ENCODE measurements around the gene CISTR.

Gene CISTR

DNA sequence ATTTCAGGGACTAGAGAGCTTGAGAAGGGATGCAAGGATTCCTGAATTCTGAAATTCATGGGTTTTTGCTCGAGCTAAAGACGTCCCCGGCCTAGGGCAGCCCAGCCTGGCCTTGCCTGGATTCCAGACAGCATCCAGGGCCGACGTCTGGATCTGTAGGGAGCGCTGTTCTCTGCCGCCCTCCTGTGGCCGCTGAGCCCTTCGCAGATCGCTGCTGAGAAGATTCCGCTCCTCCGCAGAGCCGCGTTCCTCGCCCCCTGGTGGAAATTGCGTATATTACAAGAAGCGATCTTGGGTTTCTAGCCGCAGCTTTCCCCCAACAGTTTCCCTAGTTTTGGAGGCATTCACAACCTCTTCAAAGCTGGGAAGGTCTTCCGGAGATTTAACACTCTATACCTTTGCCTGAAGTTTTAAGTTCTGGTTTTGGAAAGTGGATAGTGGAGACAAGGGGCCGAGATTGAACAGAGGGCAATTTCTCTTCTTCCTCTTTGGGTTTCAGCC, 5.1 kb downstream of the CISTR start:
- ATAC-seq (replicated peaks) (peak; percentile 82), DNase-seq (peak; percentile 85 to 87 (median 86))
- H3K4me3 Mint-ChIP-seq, result peak overlapping the region; percentile 46 to 49
- no peak overlapping the region for H3K27ac Mint-ChIP-seq
- no peaks in the 10 kb centered on the region for H3K9me3 Mint-ChIP-seq
- peaks cover 6% of the 10 kb centered on the region for H3K36me3 Mint-ChIP-seq (ENCODE audit: insufficient read depth)
- peaks cover 0 to 44% of the 10 kb centered on the region in 2 donors for H3K27me3 Mint-ChIP-seq
- H3K4me1 Mint-ChIP-seq (ENCODE audit: low read depth in 2 of 2), result peaks cover 9 to 18% of the 10 kb centered on the region in 2 donors

- DNase-seq, result no peak
- no peak for ATAC-seq (replicated peaks)
- Mint-ChIP-seq H3K4me3 (no peak overlapping the region), H3K9me3 (no peaks in the 10 kb centered on the region), H3K36me3 (ENCODE audit: insufficient read depth) (peaks cover 6% of the 10 kb centered on the region), H3K4me1 (ENCODE audit: low read depth in 2 of 2) (peaks cover 4 to 18% of the 10 kb centered on the region in 2 donors), H3K27ac (no peak overlapping the region), H3K27me3 (peaks cover 0 to 44% of the 10 kb centered on the region in 2 donors)
Measured at GRCh38 chr12:53744751-53745150, 7.0 kb downstream of the CISTR start.

GRCh38 chr12:53744130-53744441, 7.7 kb downstream of the CISTR start:
- H3K27me3 Mint-ChIP-seq, result peaks cover 6 to 50% of the 10 kb centered on the region in 2 donors
- H3K4me3 Mint-ChIP-seq, result no peak overlapping the region
- H3K36me3 Mint-ChIP-seq (ENCODE audit: insufficient read depth), result peaks cover 6% of the 10 kb centered on the region
- no peak overlapping the region for H3K27ac Mint-ChIP-seq
- no peak for ATAC-seq (replicated peaks)
- peaks cover 11 to 24% of the 10 kb centered on the region in 2 donors for H3K4me1 Mint-ChIP-seq (ENCODE audit: low read depth in 2 of 2)
- H3K9me3 Mint-ChIP-seq, result no peaks in the 10 kb centered on the region
- no peak for DNase-seq

GRCh38 chr12:53743266-53744129, 8.3 kb downstream of the CISTR start:
- peaks cover 6% of the 10 kb centered on the region for H3K36me3 Mint-ChIP-seq (ENCODE audit: insufficient read depth)
- peak overlapping the region; percentile 50 to 61 for H3K4me3 Mint-ChIP-seq

GRCh38 chr12:53740130-53740491, 11.7 kb downstream of the CISTR start:
- DNase-seq (no peak), ATAC-seq (replicated peaks) (no peak)
- Mint-ChIP-seq H3K27me3 (peaks cover 46 to 69% of the 10 kb centered on the region in 2 donors), H3K9me3 (no peaks in the 10 kb centered on the region), H3K4me3 (no peak overlapping the region), H3K36me3 (ENCODE audit: insufficient read depth) (peaks cover 2% of the 10 kb centered on the region), H3K4me1 (ENCODE audit: low read depth in 2 of 2) (peaks cover 12 to 22% of the 10 kb centered on the region in 2 donors), H3K27ac (no peak overlapping the region)

More at GRCh38 chr12:53743266-53744129, 8.3 kb downstream of the CISTR start:
- DNase-seq (peak; percentile 60 to 68 (median 64)), ATAC-seq (replicated peaks) (peak; percentile 60)
- Mint-ChIP-seq H3K4me1 (ENCODE audit: low read depth in 2 of 2) (peaks cover 16 to 29% of the 10 kb centered on the region in 2 donors), H3K9me3 (no peaks in the 10 kb centered on the region), H3K27ac (no peak overlapping the region), H3K27me3 (peaks cover 12 to 56% of the 10 kb centered on the region in 2 donors)

GRCh38 chr12:53739214-53740129, 12.3 kb downstream of the CISTR start:
- Mint-ChIP-seq H3K9me3 (no peaks in the 10 kb centered on the region), H3K36me3 (ENCODE audit: insufficient read depth) (no peaks in the 10 kb centered on the region), H3K27ac (no peak overlapping the region), H3K4me3 (peak overlapping the region; percentile 62 to 75), H3K27me3 (peaks cover 52 to 69% of the 10 kb centered on the region in 2 donors), H3K4me1 (ENCODE audit: low read depth in 2 of 2) (peaks cover 12 to 22% of the 10 kb centered on the region in 2 donors)
- DNase-seq (no peak), ATAC-seq (replicated peaks) (no peak)

- Mint-ChIP-seq H3K4me1 (ENCODE audit: low read depth in 2 of 2) (peaks cover 12 to 22% of the 10 kb centered on the region in 2 donors), H3K27ac (no peak overlapping the region), H3K36me3 (ENCODE audit: insufficient read depth) (no peaks in the 10 kb centered on the region), H3K9me3 (no peaks in the 10 kb centered on the region), H3K27me3 (peaks cover 60% of the 10 kb centered on the region in 2 donors), H3K4me3 (peak overlapping the region; percentile 62 to 75)
- DNase-seq, result peak in 1 of 3 experiments; percentile 37
- ATAC-seq (replicated peaks), result peak; percentile 70
Measured at GRCh38 chr12:53738406-53739213, 13.2 kb downstream of the CISTR start.

DNA sequence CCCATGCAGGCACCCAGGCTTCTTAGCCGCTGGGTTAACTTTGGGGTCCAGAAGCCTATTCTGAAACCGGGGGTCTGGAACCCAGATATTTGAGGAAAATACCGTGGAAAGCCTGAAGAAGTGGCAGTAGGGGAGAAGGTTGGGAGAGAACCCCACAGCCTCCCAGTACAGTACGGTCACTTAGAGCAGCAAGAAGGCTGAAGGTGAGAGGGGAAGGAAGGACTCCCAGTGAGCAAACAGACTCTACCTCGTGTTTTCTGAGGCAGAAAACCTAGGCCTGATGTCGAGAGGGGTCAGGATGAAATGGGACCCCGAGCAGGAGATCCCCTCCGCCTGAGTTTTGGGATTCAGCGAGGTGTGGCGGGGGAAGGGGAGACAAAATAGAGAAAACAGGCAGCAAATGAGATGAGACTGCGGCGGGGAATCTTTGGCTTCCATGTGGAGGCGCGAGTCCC, 13.8 kb downstream of the CISTR start:
- DNase-seq (no peak), ATAC-seq (replicated peaks) (no peak)
- peaks cover 12 to 16% of the 10 kb centered on the region in 2 donors for H3K4me1 Mint-ChIP-seq (ENCODE audit: low read depth in 2 of 2)
- no peaks in the 10 kb centered on the region for H3K9me3 Mint-ChIP-seq
- H3K36me3 Mint-ChIP-seq (ENCODE audit: insufficient read depth), result no peaks in the 10 kb centered on the region
- no peak overlapping the region for H3K27ac Mint-ChIP-seq
- peak overlapping the region; percentile 62 to 75 for H3K4me3 Mint-ChIP-seq
- peaks cover 54 to 66% of the 10 kb centered on the region in 2 donors for H3K27me3 Mint-ChIP-seq

DNA sequence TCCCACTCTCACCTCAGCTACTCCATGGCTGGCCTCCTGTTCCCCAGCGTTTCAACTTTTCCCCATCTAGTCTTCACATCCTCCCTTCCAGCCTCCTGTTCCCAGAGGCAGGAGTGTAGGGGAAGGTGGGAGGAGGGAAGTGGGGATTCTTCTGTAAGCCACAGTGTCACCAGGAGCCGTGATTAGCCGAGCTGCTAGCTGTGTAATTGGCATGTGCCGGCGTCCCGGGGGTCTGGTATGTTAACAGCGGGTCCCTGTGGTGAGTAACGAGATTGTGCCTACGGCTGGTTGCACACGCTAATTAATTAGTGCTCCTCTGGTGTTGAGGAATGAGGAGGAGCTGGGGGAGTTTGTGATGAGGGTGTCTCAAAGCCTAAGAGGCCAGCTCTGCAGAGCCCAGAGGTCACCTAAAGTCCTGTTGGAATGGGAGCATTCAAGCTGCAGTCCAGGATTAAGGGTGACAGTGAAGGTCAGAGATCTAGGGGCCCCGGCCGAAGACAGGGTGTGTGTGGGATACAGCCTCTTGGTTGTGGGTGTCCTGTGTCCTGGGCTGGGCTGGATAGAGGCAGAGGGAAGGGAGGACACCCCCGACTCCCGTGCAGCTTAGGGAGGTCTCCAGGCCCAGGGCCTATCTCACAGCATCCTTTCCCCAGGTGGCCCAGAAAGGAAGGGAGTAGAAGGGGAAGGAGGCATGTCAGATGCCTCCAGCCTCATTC, 14.5 kb downstream of the CISTR start:
- H3K27ac Mint-ChIP-seq, result no peak overlapping the region
- ATAC-seq (replicated peaks) (no peak), DNase-seq (no peak)
- no peaks in the 10 kb centered on the region for H3K36me3 Mint-ChIP-seq (ENCODE audit: insufficient read depth)
- H3K4me1 Mint-ChIP-seq (ENCODE audit: low read depth in 2 of 2), result peaks cover 12 to 15% of the 10 kb centered on the region in 2 donors
- peaks cover 46 to 70% of the 10 kb centered on the region in 2 donors for H3K27me3 Mint-ChIP-seq
- H3K4me3 Mint-ChIP-seq, result peak overlapping the region in 1 of 2 donors; percentile 8
- no peaks in the 10 kb centered on the region for H3K9me3 Mint-ChIP-seq

DNA sequence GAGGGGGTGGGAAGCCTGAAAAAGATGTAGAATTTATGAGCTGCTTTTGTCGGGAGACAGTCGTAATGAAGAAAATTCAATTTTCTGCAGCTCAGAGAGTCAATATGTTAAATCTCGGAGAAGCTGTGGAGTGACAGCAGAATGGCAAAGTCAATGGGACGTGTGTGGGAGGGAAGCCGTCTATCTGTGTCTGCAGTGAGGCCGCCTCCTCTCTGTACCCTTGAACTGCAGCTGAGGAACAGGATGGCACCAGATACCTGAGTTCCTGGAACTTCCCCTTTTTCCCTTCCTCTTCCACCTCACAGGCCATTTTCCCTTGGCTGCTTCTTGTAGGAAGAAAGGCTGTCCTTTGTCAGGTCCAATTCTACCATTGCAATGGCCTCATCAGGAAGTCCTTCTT, 15.2 kb downstream of the CISTR start:
- Mint-ChIP-seq H3K4me1 (ENCODE audit: low read depth in 2 of 2) (peaks cover 12 to 15% of the 10 kb centered on the region in 2 donors), H3K36me3 (ENCODE audit: insufficient read depth) (no peaks in the 10 kb centered on the region), H3K4me3 (no peak overlapping the region), H3K9me3 (no peaks in the 10 kb centered on the region), H3K27me3 (peaks cover 44 to 70% of the 10 kb centered on the region in 2 donors), H3K27ac (no peak overlapping the region)
- no peak for DNase-seq
- ATAC-seq (replicated peaks), result no peak

GRCh38 chr12:53735556-53735955, 16.2 kb downstream of the CISTR start:
- ATAC-seq (replicated peaks), result no peak

DNA sequence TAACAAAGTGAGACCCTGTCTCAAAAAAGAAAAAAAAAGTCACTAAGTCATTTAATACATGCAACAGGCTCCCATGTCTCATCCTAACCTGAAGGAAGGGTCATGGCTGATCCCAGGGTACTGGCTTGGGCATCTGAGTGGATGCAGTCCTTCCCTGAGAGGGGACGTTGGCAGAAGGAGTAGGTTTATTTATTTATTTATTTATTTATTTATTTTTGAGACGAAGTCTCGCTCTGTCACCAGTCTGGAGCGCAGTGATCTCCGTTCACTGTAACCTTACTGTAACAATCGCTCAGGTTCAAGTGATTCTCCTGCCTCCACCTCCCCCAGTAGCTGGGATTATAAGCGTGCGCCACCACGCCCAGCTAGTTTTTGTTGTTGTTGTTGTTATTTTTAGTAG, 17.4 kb downstream of the CISTR start:
- DNase-seq (no peak), ATAC-seq (replicated peaks) (no peak)
- H3K27me3 Mint-ChIP-seq, result peaks cover 41 to 67% of the 10 kb centered on the region in 2 donors
- peaks cover 9 to 12% of the 10 kb centered on the region in 2 donors for H3K4me1 Mint-ChIP-seq (ENCODE audit: low read depth in 2 of 2)
- H3K9me3 Mint-ChIP-seq, result no peaks in the 10 kb centered on the region
- H3K27ac Mint-ChIP-seq, result no peak overlapping the region
- H3K36me3 Mint-ChIP-seq (ENCODE audit: insufficient read depth), result no peaks in the 10 kb centered on the region
- H3K4me3 Mint-ChIP-seq, result no peak overlapping the region

More at GRCh38 chr12:53735556-53735955, 16.2 kb downstream of the CISTR start:
- no peak for DNase-seq
- Mint-ChIP-seq H3K27ac (no peak overlapping the region), H3K4me3 (no peak overlapping the region), H3K27me3 (peaks cover 44 to 70% of the 10 kb centered on the region in 2 donors), H3K36me3 (ENCODE audit: insufficient read depth) (no peaks in the 10 kb centered on the region), H3K9me3 (no peaks in the 10 kb centered on the region), H3K4me1 (ENCODE audit: low read depth in 2 of 2) (peaks cover 12 to 15% of the 10 kb centered on the region in 2 donors)
